ENCODE results near the gene PRKN.

DNA sequence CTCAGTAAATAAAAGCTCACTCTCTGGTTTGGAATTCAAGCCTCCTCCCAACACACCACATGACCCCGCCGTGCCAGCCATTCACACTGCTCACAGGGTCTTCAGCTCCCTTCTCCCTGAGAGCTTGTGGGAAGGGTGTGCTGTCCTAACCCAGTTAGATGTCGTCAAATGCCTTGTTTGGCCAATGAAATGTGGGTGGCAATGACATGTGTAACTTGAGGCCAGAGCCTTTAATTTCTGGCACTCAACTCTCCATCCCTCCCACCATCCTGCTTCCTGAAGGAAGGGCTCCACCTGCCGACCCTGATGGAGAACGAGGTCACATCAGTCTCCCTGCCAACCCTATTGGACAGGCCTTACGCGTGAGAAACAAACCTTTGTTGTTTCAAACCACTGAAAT is 1229.2 kb downstream of the PRKN start:
- TF ChIP-seq POLR2AphosphoS5 (IDR thresholded peaks at IDR 0.05; ENCODE audit: low read depth, low read length), result no peak
- TF ChIP-seq, protein P1, sequence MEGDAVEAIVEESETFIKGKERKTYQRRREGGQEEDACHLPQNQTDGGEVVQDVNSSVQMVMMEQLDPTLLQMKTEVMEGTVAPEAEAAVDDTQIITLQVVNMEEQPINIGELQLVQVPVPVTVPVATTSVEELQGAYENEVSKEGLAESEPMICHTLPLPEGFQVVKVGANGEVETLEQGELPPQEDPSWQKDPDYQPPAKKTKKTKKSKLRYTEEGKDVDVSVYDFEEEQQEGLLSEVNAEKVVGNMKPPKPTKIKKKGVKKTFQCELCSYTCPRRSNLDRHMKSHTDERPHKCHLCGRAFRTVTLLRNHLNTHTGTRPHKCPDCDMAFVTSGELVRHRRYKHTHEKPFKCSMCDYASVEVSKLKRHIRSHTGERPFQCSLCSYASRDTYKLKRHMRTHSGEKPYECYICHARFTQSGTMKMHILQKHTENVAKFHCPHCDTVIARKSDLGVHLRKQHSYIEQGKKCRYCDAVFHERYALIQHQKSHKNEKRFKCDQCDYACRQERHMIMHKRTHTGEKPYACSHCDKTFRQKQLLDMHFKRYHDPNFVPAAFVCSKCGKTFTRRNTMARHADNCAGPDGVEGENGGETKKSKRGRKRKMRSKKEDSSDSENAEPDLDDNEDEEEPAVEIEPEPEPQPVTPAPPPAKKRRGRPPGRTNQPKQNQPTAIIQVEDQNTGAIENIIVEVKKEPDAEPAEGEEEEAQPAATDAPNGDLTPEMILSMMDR (IDR thresholded peaks at IDR 0.05), result peak; percentile 64
- TF ChIP-seq, protein P2, sequence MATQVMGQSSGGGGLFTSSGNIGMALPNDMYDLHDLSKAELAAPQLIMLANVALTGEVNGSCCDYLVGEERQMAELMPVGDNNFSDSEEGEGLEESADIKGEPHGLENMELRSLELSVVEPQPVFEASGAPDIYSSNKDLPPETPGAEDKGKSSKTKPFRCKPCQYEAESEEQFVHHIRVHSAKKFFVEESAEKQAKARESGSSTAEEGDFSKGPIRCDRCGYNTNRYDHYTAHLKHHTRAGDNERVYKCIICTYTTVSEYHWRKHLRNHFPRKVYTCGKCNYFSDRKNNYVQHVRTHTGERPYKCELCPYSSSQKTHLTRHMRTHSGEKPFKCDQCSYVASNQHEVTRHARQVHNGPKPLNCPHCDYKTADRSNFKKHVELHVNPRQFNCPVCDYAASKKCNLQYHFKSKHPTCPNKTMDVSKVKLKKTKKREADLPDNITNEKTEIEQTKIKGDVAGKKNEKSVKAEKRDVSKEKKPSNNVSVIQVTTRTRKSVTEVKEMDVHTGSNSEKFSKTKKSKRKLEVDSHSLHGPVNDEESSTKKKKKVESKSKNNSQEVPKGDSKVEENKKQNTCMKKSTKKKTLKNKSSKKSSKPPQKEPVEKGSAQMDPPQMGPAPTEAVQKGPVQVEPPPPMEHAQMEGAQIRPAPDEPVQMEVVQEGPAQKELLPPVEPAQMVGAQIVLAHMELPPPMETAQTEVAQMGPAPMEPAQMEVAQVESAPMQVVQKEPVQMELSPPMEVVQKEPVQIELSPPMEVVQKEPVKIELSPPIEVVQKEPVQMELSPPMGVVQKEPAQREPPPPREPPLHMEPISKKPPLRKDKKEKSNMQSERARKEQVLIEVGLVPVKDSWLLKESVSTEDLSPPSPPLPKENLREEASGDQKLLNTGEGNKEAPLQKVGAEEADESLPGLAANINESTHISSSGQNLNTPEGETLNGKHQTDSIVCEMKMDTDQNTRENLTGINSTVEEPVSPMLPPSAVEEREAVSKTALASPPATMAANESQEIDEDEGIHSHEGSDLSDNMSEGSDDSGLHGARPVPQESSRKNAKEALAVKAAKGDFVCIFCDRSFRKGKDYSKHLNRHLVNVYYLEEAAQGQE (IDR thresholded peaks at IDR 0.05; ENCODE audit: insufficient read depth in 1 of 2, low read depth in 2 of 2, low read length in 1 of 2), result no peak
